Activated CD4-positive, alpha-beta T cell treated with anti-CD3 and anti-CD28 coated beads, Interleukin-2, amount 10 ng/mL, durations not matched to agents 24 days and 14 days (primary cell): ENCODE measurements around the gene TSN. TPM values are rescaled to one million over a fixed set of nuclear protein-coding genes. Genes with fewer than 3 reads are reported as not detected.
"Not testable (repeated sequence)": the region's sequence is repeated elsewhere in the genome, so short reads cannot be mapped to it uniquely, and the experiment has no call there.

Experiments
- DNase-seq: peaks from one replicate; pipeline ENCODE4 v3.0.0; 2022
- H3K27ac Mint-ChIP-seq: one replicate; pipeline ENCODE4 v1.8.0; 2022; ENCODE audit warnings: mild to moderate bottlenecking, mixed read lengths
- H3K27me3 Mint-ChIP-seq: one replicate; pipeline ENCODE4 v1.8.0; 2022; ENCODE audit warnings: mixed read lengths
- H3K36me3 Mint-ChIP-seq: one replicate; pipeline ENCODE4 v1.8.0; 2022; ENCODE audit warnings: low read depth, mild to moderate bottlenecking, mixed read lengths
- H3K4me1 Mint-ChIP-seq: one replicate; pipeline ENCODE4 v1.8.0; 2021; ENCODE audit warnings: mixed read lengths
- H3K4me3 Mint-ChIP-seq: one replicate; pipeline ENCODE4 v1.8.0; 2022; ENCODE audit warnings: mild to moderate bottlenecking, moderate library complexity, mixed read lengths
- H3K9me3 Mint-ChIP-seq: one replicate; pipeline ENCODE4 v1.8.0; 2021; ENCODE audit warnings: mixed read lengths
- intact Hi-C: fragments of 100-400 bp; cut with micrococcal nuclease; formaldehyde crosslinking; loops from one replicate; pipeline ENCODE4 v1.15.1; 2023
- total RNA-seq: library from RNA; stranded (reverse); gene quantifications from 2 replicates; pipeline ENCODE4 v1.2.3, GENCODE V29; 2022

TSN gene
- total RNA-seq, 1 donor from 2014 or later: 72.6 TPM

DNA sequence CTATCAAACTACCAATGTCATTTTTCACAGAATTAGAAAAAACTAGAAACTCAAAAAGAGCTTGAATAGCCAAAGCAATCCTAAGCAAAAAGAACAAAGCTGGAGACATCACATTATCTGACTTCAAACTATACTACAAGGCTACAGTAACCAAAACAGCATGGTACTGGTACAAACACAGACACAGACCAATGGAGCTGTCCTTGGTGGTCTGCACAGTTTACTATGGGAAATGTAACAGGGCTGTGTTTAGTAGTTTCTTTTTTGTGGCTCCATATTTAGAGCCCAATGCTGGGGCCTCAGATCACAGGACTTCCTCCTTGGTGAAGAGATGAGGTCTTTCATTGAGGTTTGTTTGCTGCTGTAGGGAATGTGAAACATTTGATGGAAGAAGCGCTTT, 61.9 kb downstream of the TSN start:
- H3K27ac Mint-ChIP-seq, intact Hi-C loops, H3K9me3 Mint-ChIP-seq, H3K4me1 Mint-ChIP-seq, H3K36me3 Mint-ChIP-seq, DNase-seq, H3K4me3 Mint-ChIP-seq: not testable (repeated sequence)
- peaks cover 13% of the 10 kb centered on the region for H3K27me3 Mint-ChIP-seq

Other genes starting within 250 kb of the TSN start
- gene RNU4ATAC, start 224.8 kb upstream of the TSN start, total RNA-seq: not detected in 2 replicates
- gene CLASP1, start 106.2 kb upstream of the TSN start, total RNA-seq: 69.3 and 78.5 TPM in 2 replicates
- gene NIFK, start 18.8 kb upstream of the TSN start, total RNA-seq: 164 and 177 TPM in 2 replicates